ENCODE results near the gene NDRG3.

DNA sequence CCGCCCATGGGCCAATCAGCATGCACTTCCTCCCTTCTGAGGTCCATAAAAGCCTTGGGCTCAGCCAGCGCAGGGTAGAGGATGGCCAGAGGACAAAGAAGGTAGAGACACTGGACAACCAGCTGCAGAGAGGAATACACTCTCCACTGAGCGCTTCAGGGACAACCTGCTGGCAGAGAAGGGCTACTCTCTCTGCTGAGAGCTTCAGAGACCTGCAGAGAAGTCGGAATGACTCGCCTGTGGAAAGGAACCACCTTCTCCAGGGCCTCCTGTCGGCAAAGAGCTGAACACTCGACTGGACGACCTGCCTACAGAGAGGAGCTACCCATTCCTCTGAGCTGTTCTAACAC is 68.5 kb downstream of the NDRG3 start:
- TF ChIP-seq, protein P1, sequence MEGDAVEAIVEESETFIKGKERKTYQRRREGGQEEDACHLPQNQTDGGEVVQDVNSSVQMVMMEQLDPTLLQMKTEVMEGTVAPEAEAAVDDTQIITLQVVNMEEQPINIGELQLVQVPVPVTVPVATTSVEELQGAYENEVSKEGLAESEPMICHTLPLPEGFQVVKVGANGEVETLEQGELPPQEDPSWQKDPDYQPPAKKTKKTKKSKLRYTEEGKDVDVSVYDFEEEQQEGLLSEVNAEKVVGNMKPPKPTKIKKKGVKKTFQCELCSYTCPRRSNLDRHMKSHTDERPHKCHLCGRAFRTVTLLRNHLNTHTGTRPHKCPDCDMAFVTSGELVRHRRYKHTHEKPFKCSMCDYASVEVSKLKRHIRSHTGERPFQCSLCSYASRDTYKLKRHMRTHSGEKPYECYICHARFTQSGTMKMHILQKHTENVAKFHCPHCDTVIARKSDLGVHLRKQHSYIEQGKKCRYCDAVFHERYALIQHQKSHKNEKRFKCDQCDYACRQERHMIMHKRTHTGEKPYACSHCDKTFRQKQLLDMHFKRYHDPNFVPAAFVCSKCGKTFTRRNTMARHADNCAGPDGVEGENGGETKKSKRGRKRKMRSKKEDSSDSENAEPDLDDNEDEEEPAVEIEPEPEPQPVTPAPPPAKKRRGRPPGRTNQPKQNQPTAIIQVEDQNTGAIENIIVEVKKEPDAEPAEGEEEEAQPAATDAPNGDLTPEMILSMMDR (conservative IDR thresholded peaks at IDR 0.05; ENCODE audit: low read length): no peak
- no peak for TF ChIP-seq EZH2phosphoT487 (IDR thresholded peaks at IDR 0.05; ENCODE audit: borderline replicate concordance, low read depth, low read length)
